Stimulated activated CD8-positive, alpha-beta memory T cell treated with anti-CD3 and anti-CD28 coated beads, Interleukin-7, amount 100 ng/mL, for 4 hours (primary cell): ENCODE results near the gene CFAP157.

Source experiments
- DNase-seq, 2 donors: peaks; one replicate each; pipeline ENCODE4 v3.0.0-alpha.2; 2020; ENCODE audit warnings: low read depth in 2 of 2

CFAP157 gene

DNA sequence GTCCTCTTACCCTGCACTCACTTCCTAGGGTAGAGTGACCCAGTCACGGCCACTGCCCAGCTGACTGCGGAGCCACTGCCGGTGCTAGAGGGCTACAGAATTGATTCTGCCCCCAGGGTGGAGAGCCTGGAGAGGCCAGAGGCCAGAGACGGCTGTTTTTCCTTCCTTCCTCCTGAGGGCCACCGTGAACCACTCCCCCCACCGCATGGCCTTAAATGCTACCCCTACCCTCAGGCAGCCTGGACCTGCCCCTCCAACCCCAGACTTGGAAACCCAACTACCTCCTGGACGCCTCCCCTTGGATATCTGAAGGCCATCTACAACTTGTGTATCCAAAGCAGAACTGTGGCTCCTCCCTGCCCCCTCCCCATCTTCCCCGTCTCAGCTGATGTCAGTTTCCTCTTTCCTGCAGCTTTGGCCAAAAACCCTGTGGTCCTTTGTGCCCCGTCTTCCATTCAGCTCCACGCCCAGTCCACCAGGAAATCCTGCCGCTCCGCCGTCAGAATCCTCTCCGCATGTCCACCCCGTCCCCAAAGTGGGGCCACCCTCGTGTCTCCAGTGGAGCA lies 55.4 kb downstream of the CFAP157 start:
- no peak for DNase-seq

GRCh38 chr9:127763918-127764384 lies 57.2 kb downstream of the CFAP157 start:
- no peak for DNase-seq

DNA sequence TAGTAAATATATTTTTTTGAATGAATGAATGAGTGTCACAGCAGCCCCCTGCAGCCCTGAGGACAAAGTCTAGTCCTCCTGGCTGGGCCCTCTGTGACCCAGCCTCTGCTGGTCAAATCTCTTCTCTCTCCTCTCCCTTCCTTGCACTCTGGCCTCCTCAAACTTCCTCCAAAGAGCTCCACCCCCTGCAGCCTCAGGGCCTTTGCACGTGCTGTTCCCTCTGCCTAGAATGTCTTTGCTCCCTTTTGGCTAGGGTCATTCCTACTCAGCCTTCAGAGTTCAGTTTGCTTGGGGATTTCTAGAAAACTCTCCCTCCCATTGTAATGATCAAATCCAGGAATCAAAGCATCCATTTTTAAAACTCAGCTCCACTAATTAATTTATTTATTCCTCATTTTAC lies 58.6 kb downstream of the CFAP157 start:
- no peak for DNase-seq
